ENCODE data around the gene CSKMT. TPM values are rescaled to one million over a fixed set of nuclear protein-coding genes. Genes with fewer than 3 reads are reported as not detected.

The CSKMT gene
- total and polyA plus RNA-seq, 10 of the 15 experiments (the other 5 are each of a cell fraction or from before 2014, with no cell fraction given): 7.0 to 213 (median 21.6) TPM

- TF ChIP-seq YY1 (IDR thresholded peaks at IDR 0.05; ENCODE audit: low read depth, low read length): peak; percentile 78
- TF ChIP-seq ESRRA (IDR thresholded peaks at IDR 0.05; ENCODE audit: low read length): no peak
- TF ChIP-seq BHLHE40 (IDR thresholded peaks at IDR 0.05; ENCODE audit: borderline replicate concordance in 1 of 2, low read depth in 2 of 2, low read length in 1 of 2): peak; percentile 86 to 91
- TF ChIP-seq SMARCA5 (IDR thresholded peaks at IDR 0.05): 0 out of 2 replicates have a peak, but pooled peaks have one; percentile 39
- no peak; a peak in 1 of 4 replicates for TF ChIP-seq IKZF2 (IDR thresholded peaks at IDR 0.05)
- TF ChIP-seq USF1 (IDR thresholded peaks at IDR 0.05; ENCODE audit: borderline replicate concordance, extremely low read length, insufficient read depth, low read depth, low read length): peak; percentile 74
- TF ChIP-seq RUNX3 (IDR thresholded peaks at IDR 0.05; ENCODE audit: low read length): peak; percentile 52
- TF ChIP-seq SMAD5 (IDR thresholded peaks at IDR 0.05; ENCODE audit: low read depth): no peak; the same call in 1 of the 2 replicates
- TF ChIP-seq JUNB (IDR thresholded peaks at IDR 0.05): no peak
- no peak for TF ChIP-seq ZBTB33 (IDR thresholded peaks at IDR 0.05)
- peak; percentile 55; the same call in 1 of the 2 replicates for TF ChIP-seq CBFB (IDR thresholded peaks at IDR 0.05; ENCODE audit: low read depth)
- peak; percentile 70 for TF ChIP-seq HCFC1 (IDR thresholded peaks at IDR 0.05; ENCODE audit: low read length)
- TF ChIP-seq SIN3A (IDR thresholded peaks at IDR 0.05; ENCODE audit: low read depth, low read length): no peak
- TF ChIP-seq E2F4 (IDR thresholded peaks at IDR 0.05; ENCODE audit: low read depth, low read length): peak; percentile 25; the same call in 1 of the 2 replicates
- peak; percentile 94 for TF ChIP-seq CREB1 (IDR thresholded peaks at IDR 0.05; ENCODE audit: low read depth)
- no peak for TF ChIP-seq SUZ12 (IDR thresholded peaks at IDR 0.05; ENCODE audit: unreplicated experiment)
- peak; percentile 48; the same call in 1 of the 2 replicates for TF ChIP-seq NKRF (conservative IDR thresholded peaks at IDR 0.05)
- TF ChIP-seq ZNF592 (IDR thresholded peaks at IDR 0.05): no peak
- peak; percentile 52; the same call in 1 of the 2 replicates for TF ChIP-seq TAF1 (IDR thresholded peaks at IDR 0.05; ENCODE audit: borderline replicate concordance, low read depth, low read length)
Measured at GRCh38 chr11:62621567-62622470, 43.3 kb upstream of the CSKMT start, which contains the start of gene B3GAT3 (continued).
